ENCODE measurements around the gene KIFBP. TPM values are rescaled to one million over a fixed set of nuclear protein-coding genes. Genes with fewer than 3 reads are reported as not detected.

Gene KIFBP
- total RNA-seq, 1 experiment from 2014 or later: 26.9 TPM

Other genes with a start within 250 kb of the KIFBP start
- 5.9 TPM for gene STOX1, start 161.3 kb upstream of the KIFBP start, total RNA-seq (2021; ENCODE audit: unreplicated experiment)
- 25.6 TPM for gene DDX50, start 87.5 kb upstream of the KIFBP start, total RNA-seq (2021; ENCODE audit: unreplicated experiment)
- gene DDX21, start 32.6 kb upstream of the KIFBP start, total RNA-seq (2021; ENCODE audit: unreplicated experiment): 153 TPM
- gene SRGN, start 99.3 kb downstream of the KIFBP start, total RNA-seq (2021; ENCODE audit: unreplicated experiment): 1.8 TPM
- gene VPS26A, start 135.4 kb downstream of the KIFBP start, total RNA-seq (2021; ENCODE audit: unreplicated experiment): 65.1 TPM
- gene SUPV3L1, start 191.4 kb downstream of the KIFBP start, total RNA-seq (2021; ENCODE audit: unreplicated experiment): 59.7 TPM
- 1.7 TPM for gene HKDC1, start 231.5 kb downstream of the KIFBP start, total RNA-seq (2021; ENCODE audit: unreplicated experiment)